ENCODE results near the gene SH2D4B.

The SH2D4B gene

DNA sequence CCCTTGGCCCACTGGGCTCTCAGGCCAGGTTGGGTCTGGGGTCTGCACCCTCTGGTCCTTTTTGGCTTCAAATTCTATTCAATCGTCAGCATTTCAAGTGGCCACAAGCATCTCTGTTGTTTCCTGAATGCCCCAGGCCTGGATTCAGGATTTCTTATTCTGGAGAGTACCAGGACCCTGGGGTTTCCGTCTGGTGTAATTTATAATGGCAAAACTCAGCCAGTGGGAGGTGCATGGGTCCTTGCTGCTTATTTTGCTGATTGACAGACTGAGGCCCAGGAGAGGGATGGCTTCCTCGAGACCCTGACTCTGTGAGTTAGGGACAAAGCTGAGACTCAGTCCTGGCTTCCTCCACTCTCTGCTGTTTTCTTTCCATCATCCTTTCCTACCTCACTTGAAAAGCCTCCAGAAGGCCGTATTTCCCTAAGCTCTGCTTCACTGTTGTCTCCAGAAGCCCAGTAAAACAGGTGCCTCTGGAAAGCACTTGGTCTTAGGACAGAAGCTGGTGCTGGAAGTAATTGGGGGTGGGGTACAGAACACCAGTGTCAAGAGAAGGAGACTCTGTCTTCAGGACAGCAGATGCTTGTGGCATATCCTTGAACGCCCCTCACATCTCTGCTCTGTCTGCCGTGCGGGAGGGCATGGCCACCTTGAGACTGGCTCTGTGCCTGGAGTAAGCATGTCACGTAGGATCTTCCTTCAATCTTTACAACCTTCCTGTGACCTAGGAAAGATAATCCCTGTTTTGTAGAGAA, 39.4 kb upstream of the SH2D4B start:
- no peak for TF ChIP-seq CTCF (IDR thresholded peaks at IDR 0.05; ENCODE audit: poor library complexity, severe bottlenecking)
- Histone ChIP-seq H3K4me1 (ENCODE audit: insufficient read depth, poor library complexity, severe bottlenecking) (peaks cover 93% of the 10 kb centered on the region), H3K27me3 (ENCODE audit: insufficient read depth, poor library complexity, severe bottlenecking) (no peaks in the 10 kb centered on the region), H3K27ac (ENCODE audit: poor library complexity, severe bottlenecking) (peak overlapping the region; percentile 99), H3K36me3 (ENCODE audit: low read depth) (peaks cover 23% of the 10 kb centered on the region), H3K9me3 (ENCODE audit: severe bottlenecking) (no peaks in the 10 kb centered on the region), H3K4me3 (ENCODE audit: severe bottlenecking) (no peak overlapping the region)
- DNase-seq (ENCODE audit: low spot score) (no peak), ATAC-seq (ENCODE audit: low read depth) (peak; percentile 6; the same call in 2 of the 3 replicates)

DNA sequence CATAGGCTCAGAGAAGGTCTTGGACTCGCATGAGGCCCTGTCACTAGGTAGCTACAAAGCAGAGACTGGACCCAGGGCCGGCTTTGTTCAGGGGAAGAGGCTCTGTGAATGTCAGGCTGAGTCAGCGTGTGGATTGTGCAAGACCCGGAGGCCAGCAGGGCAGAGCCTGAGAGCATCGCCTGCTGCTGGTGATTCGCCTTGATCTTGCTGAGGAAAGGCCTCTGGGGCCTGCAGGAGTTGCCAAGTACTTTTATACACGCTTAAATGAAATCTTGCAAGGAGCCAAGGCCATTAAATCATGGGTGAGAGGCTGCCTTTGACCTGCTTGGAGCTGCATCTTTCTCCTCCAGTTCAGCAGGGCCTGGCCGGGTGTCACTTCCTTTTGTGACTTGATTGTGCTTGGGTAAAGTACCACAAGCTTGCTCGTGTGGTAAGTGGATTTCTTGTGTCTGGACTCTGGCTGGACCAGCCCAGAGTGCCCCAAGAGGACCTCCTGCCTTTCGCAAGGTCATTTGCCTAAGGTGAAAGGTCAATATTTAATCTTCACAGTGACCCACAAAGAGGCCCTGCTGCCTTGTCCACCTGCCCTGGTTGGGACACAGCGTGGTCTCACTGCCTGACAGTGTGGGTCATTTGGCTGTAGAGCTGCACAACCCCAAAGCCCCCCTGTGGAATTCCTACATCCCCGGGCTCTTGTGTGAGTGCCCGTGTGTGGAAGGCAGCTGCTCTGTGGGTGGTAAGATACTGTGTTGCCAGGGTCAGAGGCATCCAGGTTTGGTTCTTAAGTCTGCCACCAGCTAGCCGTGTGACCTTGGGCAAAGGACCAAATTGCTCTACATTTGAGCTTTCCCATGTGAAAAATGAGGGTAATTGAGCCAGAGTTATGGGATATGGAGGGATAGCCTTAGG, 38.6 kb upstream of the SH2D4B start:
- Histone ChIP-seq H3K4me3 (ENCODE audit: severe bottlenecking) (no peak overlapping the region), H3K27me3 (ENCODE audit: insufficient read depth, poor library complexity, severe bottlenecking) (no peaks in the 10 kb centered on the region), H3K36me3 (ENCODE audit: low read depth) (peaks cover 23% of the 10 kb centered on the region), H3K9me3 (ENCODE audit: severe bottlenecking) (no peaks in the 10 kb centered on the region), H3K4me1 (ENCODE audit: insufficient read depth, poor library complexity, severe bottlenecking) (peaks cover 99% of the 10 kb centered on the region), H3K27ac (ENCODE audit: poor library complexity, severe bottlenecking) (peak overlapping the region; percentile 99)
- ATAC-seq (ENCODE audit: low read depth) (peak; percentile 89), DNase-seq (ENCODE audit: low spot score) (peak; percentile 95)
- TF ChIP-seq CTCF (IDR thresholded peaks at IDR 0.05; ENCODE audit: poor library complexity, severe bottlenecking) = peak; percentile 7

GRCh38 chr10:80500572-80501380, 36.9 kb upstream of the SH2D4B start:
- H3K4me3 ChIP-seq (ENCODE audit: severe bottlenecking) = no peak overlapping the region
- DNase-seq (ENCODE audit: low spot score) (no peak), ATAC-seq (ENCODE audit: low read depth) (no peak)
- peak overlapping the region; percentile 99 for H3K27ac ChIP-seq (ENCODE audit: poor library complexity, severe bottlenecking)
- no peaks in the 10 kb centered on the region for H3K9me3 ChIP-seq (ENCODE audit: severe bottlenecking)
- H3K27me3 ChIP-seq (ENCODE audit: insufficient read depth, poor library complexity, severe bottlenecking) = no peaks in the 10 kb centered on the region
- H3K36me3 ChIP-seq (ENCODE audit: low read depth) = peaks cover 20% of the 10 kb centered on the region
- H3K4me1 ChIP-seq (ENCODE audit: insufficient read depth, poor library complexity, severe bottlenecking) = peaks cover 99% of the 10 kb centered on the region
- no peak for TF ChIP-seq CTCF (IDR thresholded peaks at IDR 0.05; ENCODE audit: poor library complexity, severe bottlenecking)

DNA sequence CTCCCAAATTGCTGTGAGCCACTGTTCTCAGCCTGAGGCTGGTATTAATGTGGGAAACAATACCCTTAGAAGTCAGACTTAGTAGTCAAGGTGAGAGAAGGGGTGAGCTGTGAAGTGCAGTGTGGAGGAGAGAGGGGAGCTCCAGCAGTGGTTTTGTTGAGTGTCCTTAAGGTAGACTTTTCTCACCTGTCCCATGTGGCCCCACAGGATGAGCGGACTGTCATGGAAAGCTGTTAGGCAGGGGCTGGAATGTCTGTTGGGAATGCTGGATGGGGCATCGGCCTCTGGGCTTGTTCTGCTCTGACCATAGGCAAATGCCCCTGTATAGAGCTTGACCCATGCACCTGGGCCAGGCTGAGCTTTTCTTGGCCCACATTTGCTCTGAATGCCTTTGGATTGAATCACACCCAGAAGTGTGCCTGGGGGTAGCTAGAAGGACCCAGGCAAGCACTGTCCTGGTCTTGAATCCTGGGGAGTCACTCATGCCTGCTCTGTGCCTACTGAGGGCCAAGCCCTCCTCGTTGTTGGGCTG, 36.3 kb upstream of the SH2D4B start:
- H3K27ac ChIP-seq (ENCODE audit: poor library complexity, severe bottlenecking) = peak overlapping the region; percentile 99
- H3K9me3 ChIP-seq (ENCODE audit: severe bottlenecking) = no peaks in the 10 kb centered on the region
- H3K4me1 ChIP-seq (ENCODE audit: insufficient read depth, poor library complexity, severe bottlenecking) = peaks cover 99% of the 10 kb centered on the region
- H3K36me3 ChIP-seq (ENCODE audit: low read depth) = peaks cover 14% of the 10 kb centered on the region
- no peak for DNase-seq (ENCODE audit: low spot score)
- H3K4me3 ChIP-seq (ENCODE audit: severe bottlenecking) = no peak overlapping the region
- no peak for TF ChIP-seq CTCF (IDR thresholded peaks at IDR 0.05; ENCODE audit: poor library complexity, severe bottlenecking)
- ATAC-seq (ENCODE audit: low read depth) = peak; percentile 6
- H3K27me3 ChIP-seq (ENCODE audit: insufficient read depth, poor library complexity, severe bottlenecking) = no peaks in the 10 kb centered on the region

All from RWPE2 (cell line).